ENCODE results near the gene GABRB1.

The GABRB1 gene

GRCh38 chr4:47386561-47387235, 355.3 kb downstream of the GABRB1 start:
- H3K4me1 ChIP-seq: peaks cover 22% of the 10 kb centered on the region
- no peak overlapping the region for H3K4me3 ChIP-seq
- no peaks in the 10 kb centered on the region for H4K20me1 ChIP-seq
- H3K9me3 ChIP-seq: no peaks in the 10 kb centered on the region
- H3K27me3 ChIP-seq: no peaks in the 10 kb centered on the region
- no peak for TF ChIP-seq Cebpa-rat (IDR thresholded peaks at IDR 0.05)
- no peak overlapping the region for H3K9ac ChIP-seq
- H3K27ac ChIP-seq: no peak overlapping the region
- no peaks in the 10 kb centered on the region for H3K36me3 ChIP-seq
- H3K4me2 ChIP-seq: no peak overlapping the region

- Histone ChIP-seq H3K27ac (no peak overlapping the region), H4K20me1 (no peaks in the 10 kb centered on the region), H3K9me3 (no peaks in the 10 kb centered on the region), H3K36me3 (no peaks in the 10 kb centered on the region), H3K4me3 (no peak overlapping the region), H3K4me1 (peaks cover 22% of the 10 kb centered on the region), H3K4me2 (peak overlapping the region; percentile 58), H3K27me3 (no peaks in the 10 kb centered on the region), H3K9ac (no peak overlapping the region)
- TF ChIP-seq Cebpa-rat (IDR thresholded peaks at IDR 0.05): no peak
Observed at GRCh38 chr4:47390428-47391125, 359.2 kb downstream of the GABRB1 start.

GRCh38 chr4:47391256-47391655, 359.9 kb downstream of the GABRB1 start:
- H3K9ac ChIP-seq: no peak overlapping the region
- no peak overlapping the region for H3K4me3 ChIP-seq
- no peaks in the 10 kb centered on the region for H3K36me3 ChIP-seq
- H4K20me1 ChIP-seq: no peaks in the 10 kb centered on the region
- peaks cover 22% of the 10 kb centered on the region for H3K4me1 ChIP-seq
- H3K9me3 ChIP-seq: no peaks in the 10 kb centered on the region
- H3K27ac ChIP-seq: no peak overlapping the region
- no peaks in the 10 kb centered on the region for H3K27me3 ChIP-seq
- peak overlapping the region; percentile 58 for H3K4me2 ChIP-seq
- TF ChIP-seq Cebpa-rat (IDR thresholded peaks at IDR 0.05): no peak

- Histone ChIP-seq H3K9ac (no peak overlapping the region), H3K4me3 (no peak overlapping the region), H4K20me1 (no peaks in the 10 kb centered on the region), H3K9me3 (peaks cover 13% of the 10 kb centered on the region), H3K36me3 (no peaks in the 10 kb centered on the region), H3K27ac (no peak overlapping the region), H3K4me2 (no peak overlapping the region), H3K4me1 (no peaks in the 10 kb centered on the region), H3K27me3 (no peaks in the 10 kb centered on the region)
- TF ChIP-seq Cebpa-rat (IDR thresholded peaks at IDR 0.05): no peak
Observed at GRCh38 chr4:47406408-47406807, 375.0 kb downstream of the GABRB1 start.

- TF ChIP-seq Cebpa-rat (IDR thresholded peaks at IDR 0.05): no peak
- Histone ChIP-seq H3K9me3 (peaks cover 18% of the 10 kb centered on the region), H3K4me1 (peaks cover 29% of the 10 kb centered on the region), H3K4me2 (no peak overlapping the region), H3K4me3 (no peak overlapping the region), H3K27ac (no peak overlapping the region), H4K20me1 (no peaks in the 10 kb centered on the region), H3K9ac (no peak overlapping the region), H3K27me3 (no peaks in the 10 kb centered on the region), H3K36me3 (no peaks in the 10 kb centered on the region)
Observed at GRCh38 chr4:47410271-47410670, 378.9 kb downstream of the GABRB1 start.

- no peaks in the 10 kb centered on the region for H3K36me3 ChIP-seq
- peaks cover 37% of the 10 kb centered on the region for H3K4me1 ChIP-seq
- no peak overlapping the region for H3K4me3 ChIP-seq
- H3K4me2 ChIP-seq: peak overlapping the region; percentile 56
- H3K27me3 ChIP-seq: no peaks in the 10 kb centered on the region
- H3K9me3 ChIP-seq: peaks cover 18% of the 10 kb centered on the region
- H3K27ac ChIP-seq: 0 out of 2 replicates have a peak overlapping the region, but pooled peaks have one; percentile 4
- H3K9ac ChIP-seq: peak overlapping the region; percentile 32; the same call in 1 of the 2 replicates
- TF ChIP-seq Cebpa-rat (IDR thresholded peaks at IDR 0.05): no peak
- no peaks in the 10 kb centered on the region for H4K20me1 ChIP-seq
Observed at GRCh38 chr4:47413521-47413920, 382.2 kb downstream of the GABRB1 start.

GRCh38 chr4:47415719-47416118, 384.4 kb downstream of the GABRB1 start:
- peaks cover 37% of the 10 kb centered on the region for H3K4me1 ChIP-seq
- no peaks in the 10 kb centered on the region for H4K20me1 ChIP-seq
- H3K4me2 ChIP-seq: peak overlapping the region; percentile 6; the same call in 1 of the 2 replicates
- TF ChIP-seq Cebpa-rat (IDR thresholded peaks at IDR 0.05): no peak
- no peaks in the 10 kb centered on the region for H3K27me3 ChIP-seq
- no peak overlapping the region for H3K4me3 ChIP-seq
- H3K9ac ChIP-seq: no peak overlapping the region
- H3K36me3 ChIP-seq: no peaks in the 10 kb centered on the region
- H3K27ac ChIP-seq: no peak overlapping the region
- H3K9me3 ChIP-seq: peaks cover 6% of the 10 kb centered on the region; the same call in 1 of the 2 replicates

- Histone ChIP-seq H3K4me2 (no peak overlapping the region), H3K4me3 (no peak overlapping the region), H3K27me3 (no peaks in the 10 kb centered on the region), H3K36me3 (no peaks in the 10 kb centered on the region), H3K27ac (no peak overlapping the region), H3K9me3 (no peaks in the 10 kb centered on the region), H3K4me1 (peaks cover 29% of the 10 kb centered on the region), H4K20me1 (no peaks in the 10 kb centered on the region), H3K9ac (no peak overlapping the region)
- no peak for TF ChIP-seq Cebpa-rat (IDR thresholded peaks at IDR 0.05)
Observed at GRCh38 chr4:47418147-47418546, 386.8 kb downstream of the GABRB1 start.

- Histone ChIP-seq H3K27ac (no peak overlapping the region), H3K27me3 (no peaks in the 10 kb centered on the region), H3K36me3 (no peaks in the 10 kb centered on the region), H3K9me3 (no peaks in the 10 kb centered on the region), H3K4me1 (peaks cover 17% of the 10 kb centered on the region), H3K4me3 (no peak overlapping the region), H4K20me1 (no peaks in the 10 kb centered on the region), H3K9ac (no peak overlapping the region), H3K4me2 (no peak overlapping the region)
- TF ChIP-seq Cebpa-rat (IDR thresholded peaks at IDR 0.05): no peak
Observed at GRCh38 chr4:47419296-47419695, 387.9 kb downstream of the GABRB1 start.

GRCh38 chr4:47425628-47426027, 394.3 kb downstream of the GABRB1 start:
- no peak overlapping the region for H3K4me3 ChIP-seq
- TF ChIP-seq Cebpa-rat (IDR thresholded peaks at IDR 0.05): no peak
- H3K36me3 ChIP-seq: no peaks in the 10 kb centered on the region
- no peaks in the 10 kb centered on the region for H3K27me3 ChIP-seq
- H3K9ac ChIP-seq: no peak overlapping the region
- no peak overlapping the region for H3K27ac ChIP-seq
- no peaks in the 10 kb centered on the region for H3K4me1 ChIP-seq
- H3K9me3 ChIP-seq: no peaks in the 10 kb centered on the region
- H4K20me1 ChIP-seq: no peaks in the 10 kb centered on the region
- H3K4me2 ChIP-seq: no peak overlapping the region
